GM19240 (cell line): ENCODE results near the gene ALLC.
"Not testable (repeated sequence)": the region's sequence is repeated elsewhere in the genome, so short reads cannot be mapped to it uniquely, and the experiment has no call there.

Experiments used
- DNase-seq: peaks from one replicate; pipeline ENCODE4 v3.0.0; 2011; ENCODE audit warnings: low spot score; ENCODE audit not compliant: insufficient read length

Gene ALLC

DNA sequence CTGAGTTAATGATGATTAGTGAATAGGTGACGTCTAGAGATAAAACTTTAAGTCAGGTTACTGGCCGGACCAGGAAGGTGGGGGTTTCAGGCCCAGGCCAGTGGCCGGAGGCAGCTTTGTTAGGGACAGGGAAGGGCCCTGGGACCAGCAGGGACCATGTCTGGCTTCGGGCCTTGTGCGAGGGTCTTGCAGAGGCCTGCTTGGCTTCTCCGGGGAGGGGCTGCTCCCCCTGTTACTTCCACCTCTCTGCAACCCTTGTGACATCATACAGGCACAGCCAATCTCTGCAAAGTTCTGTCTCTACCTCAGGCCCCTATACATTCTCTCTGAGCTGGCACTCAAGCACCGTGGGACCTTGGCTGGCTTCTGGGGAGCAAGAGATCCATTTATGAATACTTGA, at the start of gene ALLC:
Gene ALLC, plus strand, starts transcription at position 320 of the 400 bp plus-strand sequence. CDS start 12,958 bp downstream, outside the sequence.
- no peak for DNase-seq

DNA sequence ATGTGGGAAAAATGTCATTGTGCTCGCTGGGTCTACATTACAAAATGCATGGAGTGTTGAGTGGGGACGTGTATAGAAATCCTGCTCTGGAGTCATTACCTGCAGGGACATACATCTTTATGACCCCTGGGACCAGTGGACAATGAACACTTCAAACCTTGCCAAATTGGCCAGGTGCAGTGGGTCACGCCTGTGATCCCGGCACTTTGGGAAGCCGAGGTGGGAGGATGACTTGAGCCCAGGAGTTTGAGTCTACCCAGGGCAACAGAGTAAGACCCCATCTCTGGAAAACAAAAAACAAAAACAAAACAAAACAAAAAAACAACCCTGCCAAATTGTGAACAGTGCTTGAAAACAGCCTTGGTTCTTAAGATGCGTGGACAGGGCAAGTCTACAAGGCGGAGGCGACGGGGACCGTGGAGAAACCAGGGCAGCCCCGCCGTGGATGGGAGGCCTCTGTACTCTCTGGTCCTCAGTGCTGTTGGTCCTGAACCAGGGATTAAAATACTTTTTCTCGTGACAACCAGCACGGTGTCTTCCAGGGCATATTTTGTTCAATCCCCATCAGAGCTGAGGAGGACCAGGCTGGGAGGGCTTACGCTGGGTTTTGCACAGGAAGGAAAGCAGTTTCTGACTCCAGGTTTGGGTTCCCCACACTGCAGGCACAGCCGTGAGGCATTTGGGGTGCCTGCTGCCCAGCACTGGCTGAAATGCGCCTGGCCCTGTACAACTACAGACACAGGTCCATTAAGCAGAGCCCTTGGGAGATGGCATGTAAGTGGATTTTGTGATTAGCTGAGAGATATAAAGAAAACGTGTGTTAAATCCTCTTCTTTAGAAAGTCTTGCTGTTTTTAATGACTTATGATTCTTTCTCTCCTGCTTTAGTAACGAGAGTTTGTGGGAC, 49.4 kb upstream of the ALLC start:
- DNase-seq = no peak

DNA sequence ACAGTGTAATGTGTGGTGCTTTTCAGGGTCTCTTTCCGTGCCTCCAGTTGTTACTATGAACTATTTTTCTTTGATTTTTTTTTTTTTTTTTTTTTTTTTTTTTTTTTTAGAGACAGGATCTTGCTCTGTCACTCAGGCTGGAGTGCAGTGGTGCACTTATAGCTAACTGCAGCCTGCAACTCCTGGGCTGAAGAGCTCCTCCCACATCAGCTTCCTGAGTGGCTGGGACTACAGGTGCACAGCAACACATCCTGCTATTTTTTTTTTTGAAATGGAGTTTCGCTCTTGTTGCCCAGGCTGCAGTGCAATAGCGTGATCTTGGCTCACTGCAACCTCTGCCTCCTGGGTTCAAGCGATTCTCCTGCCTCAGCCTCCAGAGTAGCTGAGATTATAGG, 48.7 kb upstream of the ALLC start:
- not testable (repeated sequence) for DNase-seq

DNA sequence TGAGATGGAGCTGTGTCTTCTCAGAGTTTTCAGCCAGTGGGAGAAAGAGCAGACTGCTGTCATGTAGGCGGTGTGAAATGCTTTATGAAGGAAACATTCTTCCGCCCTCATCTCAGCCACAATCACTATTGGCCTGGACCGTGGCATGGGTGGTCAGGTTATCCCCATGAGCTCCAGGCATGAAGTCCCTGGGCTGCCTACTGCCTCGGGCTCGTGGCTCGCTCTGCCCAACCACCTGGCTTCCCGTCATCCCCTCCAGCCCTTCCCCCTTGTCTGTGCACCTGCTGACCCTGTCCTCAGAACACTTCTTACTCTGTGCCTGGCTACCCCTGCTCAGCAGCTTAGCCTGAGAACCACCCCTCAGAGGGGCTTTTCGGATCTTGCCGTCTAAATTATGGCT, 47.6 kb upstream of the ALLC start:
- DNase-seq = no peak

DNA sequence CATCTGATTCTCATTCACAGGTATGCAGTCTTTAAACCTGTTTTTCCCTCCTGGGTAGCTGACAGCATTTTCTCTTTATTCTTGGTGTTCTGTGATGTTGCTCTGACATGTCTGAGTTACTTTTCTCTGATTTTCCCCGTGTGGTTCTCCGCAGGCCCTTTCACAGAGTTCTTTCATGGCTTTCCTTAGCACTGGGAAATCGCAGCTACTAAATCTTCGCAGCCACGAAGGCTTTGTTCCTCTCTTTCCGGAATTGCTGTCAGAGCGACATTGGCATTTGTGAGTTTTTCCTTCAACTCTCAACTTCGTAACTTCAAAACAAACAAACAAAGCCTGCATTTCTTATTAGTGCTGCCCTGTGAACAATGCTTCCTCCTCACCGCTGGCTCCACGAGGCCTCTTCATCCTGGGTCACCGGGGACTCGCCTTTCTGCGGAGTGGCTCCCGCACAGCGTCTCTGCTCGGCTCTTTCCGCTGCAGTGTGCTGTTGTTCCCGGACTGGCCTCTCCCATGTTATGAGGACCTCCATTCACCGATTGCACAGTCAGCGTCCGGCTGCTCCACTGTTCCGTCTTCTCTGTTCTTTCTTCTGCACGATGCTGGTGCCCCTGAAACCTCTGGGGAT, 47.0 kb upstream of the ALLC start:
- DNase-seq = no peak

DNA sequence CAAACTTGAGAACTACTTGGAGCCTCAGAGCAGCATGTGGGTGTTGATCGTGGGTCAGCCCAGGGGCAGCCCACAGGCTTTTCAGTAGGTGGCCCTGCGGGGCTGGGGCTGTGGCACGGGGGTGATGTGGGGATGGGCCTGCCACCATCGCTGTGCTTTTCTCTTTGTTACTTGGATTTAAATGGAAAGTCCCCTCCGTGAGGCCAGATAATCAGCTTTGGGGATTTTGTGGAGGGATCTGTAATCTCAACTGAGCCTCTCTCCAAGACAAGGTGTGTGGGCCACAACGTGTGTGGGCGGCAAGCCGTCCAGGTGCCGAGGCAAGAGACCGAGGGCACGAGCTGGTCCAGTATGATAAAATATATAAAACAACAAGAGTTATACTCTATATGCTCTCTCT, 46.4 kb upstream of the ALLC start:
- DNase-seq = no peak

DNA sequence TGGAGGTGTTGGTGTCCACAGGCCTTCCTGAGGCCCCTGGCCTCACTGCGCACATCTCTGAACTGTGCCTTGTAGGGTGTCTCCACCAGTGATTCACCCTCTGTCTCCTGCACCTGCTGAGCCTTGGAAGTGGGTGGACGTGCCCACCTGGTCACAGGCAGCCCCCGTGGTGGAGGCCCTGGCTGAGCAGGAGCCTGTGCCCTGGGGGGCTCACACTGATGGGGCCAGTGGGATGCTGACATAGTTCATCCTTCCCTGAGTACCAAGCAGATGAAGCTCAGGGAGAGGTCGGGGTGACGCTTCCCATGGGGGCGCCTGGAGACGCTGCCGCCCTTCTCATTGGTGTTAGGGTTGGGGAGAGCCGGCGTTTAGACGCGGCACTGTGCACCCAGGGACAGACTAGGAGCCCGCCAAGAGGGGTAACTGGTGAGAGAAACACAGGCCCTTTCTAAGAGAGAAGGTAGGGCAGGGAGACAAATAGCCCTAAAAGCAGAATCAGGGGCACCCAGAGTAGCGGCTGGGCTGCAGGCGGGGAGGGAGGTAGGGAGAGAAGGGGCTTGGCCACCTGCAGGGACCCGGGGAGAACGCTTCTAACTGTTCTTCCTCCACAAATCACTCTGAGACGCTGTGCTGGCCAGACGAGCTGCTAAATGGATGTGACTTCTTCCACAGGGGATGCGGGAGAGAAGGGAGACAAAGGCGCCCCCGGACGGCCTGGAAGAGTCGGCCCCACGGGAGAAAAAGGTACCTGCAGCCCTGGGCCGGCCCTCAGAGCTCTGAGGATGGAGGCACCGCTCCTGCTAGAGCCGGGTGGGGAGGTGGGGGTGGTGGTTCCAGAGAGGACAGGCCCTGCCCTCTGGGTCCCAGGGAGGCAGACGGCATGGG, 45.1 kb upstream of the ALLC start:
- DNase-seq = no peak

DNA sequence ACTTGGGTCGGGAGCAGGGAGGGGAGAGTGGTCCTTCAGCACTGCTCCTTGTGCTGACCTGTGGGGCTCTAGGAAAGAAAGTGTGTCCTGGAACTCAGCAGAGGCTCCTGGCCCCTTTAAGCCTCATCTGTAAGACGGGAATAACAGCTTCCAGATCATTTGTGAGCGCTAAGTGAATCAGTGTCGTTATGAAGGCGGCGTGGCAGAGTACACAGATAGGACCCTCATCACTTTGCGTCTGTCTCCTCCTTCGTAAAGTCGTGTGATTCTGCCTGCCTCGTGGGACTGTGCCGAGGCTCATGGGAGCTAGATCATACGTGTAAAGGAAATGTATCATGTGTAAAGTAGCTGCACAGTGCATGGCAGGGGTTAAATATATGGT, 44.5 kb upstream of the ALLC start:
- no peak for DNase-seq

DNA sequence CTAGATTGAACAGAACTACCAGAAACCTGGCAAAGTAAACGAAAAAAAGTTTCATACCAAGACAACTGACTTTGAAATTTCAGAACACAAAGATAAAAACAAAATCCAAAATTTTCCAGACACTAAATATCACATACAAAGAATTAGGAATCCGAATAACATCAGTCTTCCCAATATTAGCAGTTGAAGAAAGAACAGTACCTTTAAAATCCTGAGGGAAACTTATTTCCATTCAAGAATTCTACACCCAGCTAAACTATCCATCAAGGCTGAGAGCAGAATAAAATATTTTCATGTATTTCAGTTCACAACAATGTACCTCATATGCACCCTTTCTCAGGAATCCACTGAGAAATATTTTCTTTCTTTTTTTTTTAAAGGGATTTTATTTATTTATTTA, 43.3 kb upstream of the ALLC start:
- DNase-seq = not testable (repeated sequence)

DNA sequence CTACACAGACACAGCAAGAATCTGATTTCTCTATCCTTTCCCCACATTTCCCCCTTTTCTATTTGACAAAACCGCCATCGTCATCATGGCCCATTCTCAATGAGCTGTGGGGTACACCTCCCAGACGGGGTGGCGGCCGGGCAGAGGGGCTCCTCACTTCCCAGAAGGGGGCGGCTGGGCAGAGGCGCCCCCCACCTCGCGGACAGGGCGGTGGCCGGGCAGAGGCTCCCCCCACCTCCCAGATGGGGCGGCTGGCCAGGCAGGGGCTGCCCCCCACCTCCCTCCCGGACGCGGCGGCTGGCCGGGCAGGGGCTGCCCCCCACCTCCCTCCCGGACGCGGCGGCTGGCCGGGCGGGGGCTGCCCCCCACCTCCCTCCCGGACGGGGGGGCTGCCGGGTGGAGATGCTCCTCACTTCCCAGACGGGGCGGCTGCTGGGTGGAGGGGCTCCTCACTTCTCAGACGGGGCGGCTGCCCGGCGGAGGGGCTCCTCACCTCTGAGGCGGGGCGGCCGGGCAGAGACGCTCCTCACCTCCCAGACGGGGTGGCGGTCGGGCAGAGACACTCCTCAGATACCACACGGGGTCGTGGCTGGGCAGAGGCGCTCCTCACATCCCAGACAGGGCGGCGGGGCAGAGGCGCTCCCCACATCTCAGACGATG, 42.3 kb upstream of the ALLC start:
- DNase-seq = not testable (repeated sequence)

DNA sequence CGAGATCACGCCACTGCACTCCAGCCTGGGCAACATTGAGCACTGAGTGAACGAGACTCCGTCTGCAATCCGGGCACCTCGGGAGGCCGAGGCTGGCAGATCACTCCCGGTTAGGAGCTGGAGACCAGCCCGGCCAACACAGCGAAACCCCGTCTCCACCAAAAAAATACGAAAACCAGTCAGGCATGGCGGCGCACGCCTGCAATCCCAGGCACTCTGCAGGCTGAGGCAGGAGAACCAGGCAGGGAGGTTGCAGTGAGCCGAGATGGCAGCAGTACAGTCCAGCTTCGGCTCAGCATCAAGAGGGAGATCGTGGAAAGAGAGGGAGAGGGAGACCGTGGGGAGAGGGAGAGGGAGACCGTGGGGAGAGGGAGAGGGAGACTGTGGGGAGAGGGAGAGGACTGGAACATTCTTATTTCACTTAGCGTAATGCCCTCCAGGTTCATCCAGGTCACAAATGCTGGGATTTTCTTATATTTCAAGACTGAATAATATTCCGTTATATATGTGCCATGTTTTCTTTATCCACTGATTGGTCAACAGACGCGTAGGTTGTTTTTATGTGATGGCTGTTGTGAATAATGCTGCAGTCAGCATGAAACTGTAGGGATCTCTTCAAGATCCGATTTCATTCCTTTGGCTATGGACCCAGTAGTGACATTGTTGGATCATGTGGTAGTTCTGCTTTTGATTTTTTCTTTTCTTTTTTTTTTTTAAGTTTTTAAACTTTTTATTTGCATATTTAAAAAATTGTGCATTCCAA, 41.4 kb upstream of the ALLC start:
- DNase-seq = not testable (repeated sequence)

DNA sequence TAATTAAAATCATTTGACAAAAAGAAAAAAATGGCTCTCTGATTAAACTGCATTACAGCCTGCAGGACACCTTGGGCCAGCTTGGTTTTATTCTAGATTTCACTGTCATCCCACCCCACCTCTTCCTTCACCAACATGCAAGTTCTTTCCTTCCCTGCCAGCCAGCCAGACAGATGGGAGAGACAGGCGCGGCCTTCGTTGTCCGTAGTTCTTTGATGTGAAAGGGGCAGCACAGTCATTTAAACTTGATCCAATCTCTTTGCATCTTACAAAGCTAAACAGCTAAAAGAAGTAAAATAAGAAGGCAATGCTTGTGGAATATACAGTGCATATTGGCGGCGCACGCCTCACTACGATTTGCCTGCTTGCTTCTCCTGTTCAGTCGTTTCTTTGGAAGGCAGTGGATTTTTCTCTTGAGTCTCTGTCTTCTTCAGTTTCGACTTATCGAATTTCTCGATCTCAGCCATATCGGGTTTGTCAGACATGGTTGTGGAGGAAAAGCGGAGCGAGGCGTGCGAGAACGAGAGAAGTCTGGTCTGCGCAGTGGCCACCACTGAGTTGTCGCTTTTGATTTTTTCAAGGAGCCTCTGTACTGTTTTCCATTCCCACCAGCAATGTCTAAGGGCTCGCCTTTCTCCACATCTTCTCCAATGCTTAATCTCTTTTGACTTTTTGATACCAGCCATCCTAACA, 40.7 kb upstream of the ALLC start:
- DNase-seq = no peak

DNA sequence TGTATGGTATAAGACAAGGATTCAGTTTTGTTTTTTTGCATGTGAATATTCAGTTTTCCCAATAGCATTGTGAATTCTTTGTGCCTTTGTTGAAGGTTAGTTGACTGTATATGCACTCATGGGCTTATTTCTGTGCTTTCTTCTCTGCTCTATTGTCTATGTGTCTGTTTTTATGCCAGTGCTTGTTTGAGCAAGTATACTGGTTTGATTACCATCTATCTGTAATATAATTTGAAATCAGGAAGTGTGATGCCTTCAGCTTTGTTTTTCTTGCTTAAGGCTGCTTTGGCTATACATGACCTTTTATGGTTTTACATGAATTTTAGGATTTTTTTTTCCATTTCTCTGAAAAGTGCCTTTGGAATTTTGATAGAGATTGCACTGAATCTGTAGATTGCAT, 39.6 kb upstream of the ALLC start:
- no peak for DNase-seq

DNA sequence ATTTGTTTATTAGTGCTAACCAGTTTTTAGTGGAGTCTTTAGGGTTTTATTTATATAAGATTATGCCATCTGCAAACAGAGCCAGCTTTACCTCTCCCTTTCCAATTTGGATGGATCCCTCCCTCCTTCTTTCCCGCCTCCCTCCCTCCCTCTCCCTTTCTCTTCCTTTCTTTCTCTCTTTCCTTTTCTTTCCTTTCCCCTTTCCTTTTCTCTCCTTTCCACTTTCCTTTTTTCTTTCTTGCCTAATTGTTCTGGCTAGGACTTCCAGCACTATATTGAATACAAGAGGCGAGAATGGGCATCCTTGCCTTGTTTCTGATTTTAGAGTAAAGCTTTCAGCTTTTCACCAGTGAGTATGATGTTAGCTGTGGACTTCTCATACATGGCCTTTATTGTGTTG, 39.0 kb upstream of the ALLC start:
- no peak for DNase-seq

DNA sequence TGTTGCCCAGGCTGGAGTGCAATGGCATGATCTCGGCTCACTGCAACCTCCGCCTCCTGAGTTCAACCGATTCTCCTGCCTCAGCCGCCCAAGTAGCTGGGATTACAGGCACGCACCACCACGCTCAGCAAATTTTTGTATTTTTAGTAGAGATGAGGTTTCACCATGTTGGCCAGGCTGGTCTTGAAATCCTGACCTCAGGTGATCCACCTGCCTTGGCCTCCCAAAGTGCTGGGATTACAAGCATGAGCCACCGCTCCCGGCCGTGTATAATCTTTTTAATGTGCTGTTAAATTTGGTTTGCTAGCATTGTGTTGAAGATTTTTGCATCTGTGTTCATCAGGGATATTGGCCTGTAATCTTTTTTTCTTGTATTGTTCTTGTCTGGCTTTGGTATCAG, 38.3 kb upstream of the ALLC start:
- not testable (repeated sequence) for DNase-seq

DNA sequence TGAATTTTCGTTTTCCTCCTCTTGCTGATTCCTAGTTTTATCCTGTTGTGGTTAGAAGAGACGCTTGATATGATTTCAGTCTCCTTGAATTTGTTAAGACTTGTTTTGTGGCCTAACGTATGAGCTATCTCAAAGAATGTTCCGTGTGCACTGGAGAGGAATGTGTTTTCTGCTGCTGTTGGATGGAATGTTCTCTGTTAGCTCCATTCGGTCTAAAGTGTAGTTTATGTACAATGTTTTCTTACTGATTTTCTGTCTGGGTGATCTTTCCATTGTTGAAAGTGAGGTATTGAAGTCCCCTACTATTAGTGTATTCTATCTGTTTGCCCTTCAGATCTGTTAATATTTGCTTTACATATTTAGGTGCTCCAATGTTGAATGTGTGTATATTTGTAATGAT, 37.2 kb upstream of the ALLC start:
- no peak for DNase-seq

DNA sequence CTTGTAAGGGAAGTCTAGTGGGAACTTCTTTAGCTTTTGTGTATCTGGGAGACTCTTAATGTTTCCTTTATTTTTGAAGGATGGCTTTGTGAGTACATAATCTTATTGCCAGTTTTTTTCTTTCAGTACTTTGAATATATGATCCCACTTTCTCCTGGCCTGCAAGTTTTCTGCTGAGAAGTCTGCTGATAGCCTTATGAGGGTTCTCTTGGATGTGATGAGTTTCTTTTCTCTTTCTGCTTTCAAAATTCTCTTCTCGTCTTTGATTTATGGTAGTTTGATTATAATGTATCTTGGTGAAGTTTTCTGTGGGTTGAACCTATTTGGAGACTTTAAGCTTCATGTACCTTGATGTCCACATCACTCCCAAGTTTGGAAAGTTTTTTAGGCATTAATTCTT, 35.0 kb upstream of the ALLC start:
- DNase-seq = no peak

DNA sequence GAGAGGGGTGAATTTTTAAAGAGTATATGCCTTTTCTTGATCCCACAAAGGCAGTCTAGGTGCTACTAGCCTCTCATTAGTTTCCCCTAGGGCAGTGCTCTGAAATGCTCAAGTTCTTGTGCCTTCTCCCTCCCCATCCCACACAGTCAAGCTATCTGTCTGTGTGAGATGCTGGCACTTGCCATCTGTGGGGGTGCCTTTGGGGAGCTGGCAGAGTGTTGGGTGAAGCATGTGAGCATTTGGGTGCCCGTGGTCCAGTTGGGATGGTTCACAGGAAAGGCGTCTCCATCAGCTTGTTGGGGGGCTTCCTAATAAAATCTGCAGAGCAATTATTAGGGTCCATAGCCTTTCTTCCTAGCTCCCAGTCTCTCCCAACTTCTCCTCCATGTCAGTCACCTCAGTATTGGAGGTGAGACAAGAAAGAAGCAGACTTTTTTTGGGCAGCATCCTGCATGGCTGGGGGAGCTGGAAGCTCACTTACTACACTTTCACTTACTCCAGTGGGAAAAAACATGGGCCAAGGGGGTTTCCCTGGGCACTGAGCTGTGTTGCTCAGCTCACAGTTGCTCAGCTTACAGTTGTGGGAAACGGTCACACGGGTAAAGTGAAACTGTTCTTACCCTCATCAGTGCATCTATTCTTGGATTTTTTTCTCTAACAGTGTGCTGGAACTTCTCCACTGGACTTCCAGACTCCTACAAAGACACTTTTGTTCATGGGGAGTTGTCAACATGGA, 33.8 kb upstream of the ALLC start:
- no peak for DNase-seq

DNA sequence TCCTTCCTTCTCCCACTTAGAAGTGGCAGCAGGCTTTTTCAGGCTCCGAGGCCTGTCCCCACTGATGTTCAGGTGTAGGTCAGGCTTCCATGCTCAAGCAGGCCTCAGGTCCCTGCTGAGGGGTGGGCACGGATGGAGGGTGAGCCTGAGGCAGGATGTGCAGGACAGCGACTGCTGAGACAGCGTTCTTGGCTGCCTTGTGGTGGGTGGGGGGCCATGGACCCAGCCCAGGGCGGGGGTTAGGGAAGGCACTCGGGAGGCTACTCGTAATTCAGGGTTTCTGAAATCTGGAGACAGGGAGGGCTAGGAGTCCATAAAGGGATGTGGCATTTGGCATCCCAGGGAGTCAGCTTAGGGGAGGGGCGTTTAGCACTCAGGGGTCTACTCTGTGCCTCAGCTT, 32.8 kb upstream of the ALLC start:
- DNase-seq = no peak
